Stimulated activated naive B cell treated with anti-CD40 and anti-IgM and Interleukin-4, amounts not matched to agents 10 μg/mL and 1 μg/mL and 100 μg/mL, for 72 hours (primary cell): ENCODE data around the gene VWCE.

ENCODE experiments used
- ATAC-seq, 2 donors: fragments of 150-1000 bp; cut with Tn5 transposase; replicated peaks; 2 replicates each; pipeline ENCODE4 v1.10.0; 2021; ENCODE audit warnings: moderate library complexity in 1 of 2
- DNase-seq: peaks from one replicate; pipeline ENCODE4 v3.0.0; 2021
- H3K27ac Mint-ChIP-seq: one replicate; pipeline ENCODE4 v1.8.0; 2022; ENCODE audit warnings: mild to moderate bottlenecking, mixed read lengths
- H3K27me3 Mint-ChIP-seq, 2 donors: one replicate each; pipeline ENCODE4 v1.8.0; 2022; ENCODE audit warnings: mixed read lengths in 2 of 2
- H3K36me3 Mint-ChIP-seq, 2 donors: one replicate each; pipeline ENCODE4 v1.8.0; 2022; ENCODE audit warnings: mixed read lengths in 2 of 2, mild to moderate bottlenecking in 1 of 2
- H3K4me1 Mint-ChIP-seq, 2 donors: one replicate each; pipeline ENCODE4 v1.8.0; 2022; ENCODE audit warnings: mixed read lengths in 2 of 2, mild to moderate bottlenecking in 1 of 2
- H3K4me3 Mint-ChIP-seq, 2 donors: one replicate each; pipeline ENCODE4 v1.8.0; 2022; ENCODE audit warnings: mild to moderate bottlenecking in 2 of 2, mixed read lengths in 2 of 2, moderate library complexity in 1 of 2
- H3K9me3 Mint-ChIP-seq, 2 donors: one replicate each; pipeline ENCODE4 v1.8.0; 2022; ENCODE audit warnings: mixed read lengths in 2 of 2, mild to moderate bottlenecking in 1 of 2

The VWCE gene

DNA sequence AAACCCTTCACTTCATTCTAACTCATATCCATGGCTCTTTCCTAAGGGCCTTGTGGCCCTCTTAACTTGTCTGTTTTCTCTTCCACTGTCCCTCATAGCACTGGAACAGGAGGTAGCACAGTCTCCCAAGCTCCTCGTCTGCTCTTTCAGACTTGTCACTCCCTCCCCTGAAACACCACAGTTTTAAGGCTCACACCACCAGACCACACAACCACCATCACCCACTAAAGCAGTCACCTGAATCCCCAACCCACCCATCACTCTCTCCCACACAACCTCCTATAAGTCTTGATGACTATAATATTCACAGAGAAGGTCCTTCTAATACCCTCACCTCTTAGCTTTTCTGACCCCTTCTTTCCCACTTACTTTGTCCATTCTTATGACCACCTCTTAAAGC lies 11.1 kb upstream of the VWCE start:
- ATAC-seq = no peak
- Mint-ChIP-seq H3K36me3 (peaks cover 16 to 37% of the 10 kb centered on the region in 2 donors), H3K27ac (no peak overlapping the region), H3K4me1 (no peaks in the 10 kb centered on the region), H3K4me3 (no peak overlapping the region), H3K9me3 (no peaks in the 10 kb centered on the region), H3K27me3 (no peaks in the 10 kb centered on the region)
- DNase-seq = no peak

DNA sequence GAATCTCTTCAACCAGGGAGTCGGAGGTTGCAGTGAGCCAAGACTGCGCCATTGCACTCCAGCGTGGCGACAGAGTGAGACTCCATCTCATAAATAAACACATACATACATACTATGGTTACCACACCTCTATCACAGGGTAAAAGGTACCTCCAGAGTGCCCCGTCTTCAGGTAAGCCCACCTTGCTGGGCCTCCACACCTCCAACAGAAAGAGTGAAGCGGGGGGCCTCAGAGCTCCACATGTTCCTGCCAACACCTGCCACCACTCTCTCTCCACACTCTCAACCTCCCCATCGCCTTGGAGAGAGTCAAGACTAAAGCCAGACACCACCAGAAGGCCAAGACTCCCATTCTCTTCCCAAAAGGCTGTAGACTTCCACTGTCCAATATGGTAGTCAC lies 10.3 kb upstream of the VWCE start:
- Mint-ChIP-seq H3K9me3 (no peaks in the 10 kb centered on the region), H3K27ac (no peak overlapping the region), H3K27me3 (no peaks in the 10 kb centered on the region), H3K4me3 (no peak overlapping the region), H3K36me3 (peaks cover 22 to 42% of the 10 kb centered on the region in 2 donors), H3K4me1 (no peaks in the 10 kb centered on the region)
- DNase-seq (no peak), ATAC-seq (no peak)

DNA sequence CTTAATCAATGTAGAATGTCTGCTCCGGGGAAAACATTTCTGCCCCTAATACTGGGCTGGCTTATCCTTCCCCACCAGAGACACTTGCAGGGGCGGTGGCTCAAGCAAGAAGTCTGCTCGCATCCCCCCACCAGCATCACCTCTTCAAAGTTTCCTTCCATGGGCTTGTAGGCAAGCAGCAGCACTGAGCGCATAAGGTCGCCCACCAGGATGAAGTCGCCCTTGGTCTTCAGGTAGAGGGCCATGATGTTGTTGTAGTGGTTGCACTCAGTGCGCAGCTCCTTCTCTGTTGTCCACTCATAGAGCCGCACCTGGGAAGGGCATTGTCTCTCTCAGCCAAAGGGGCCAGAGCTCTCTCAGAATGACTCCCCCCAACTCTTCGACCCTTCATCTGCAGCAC lies 8.6 kb upstream of the VWCE start:
- Mint-ChIP-seq H3K27me3 (no peaks in the 10 kb centered on the region), H3K36me3 (peaks cover 26 to 46% of the 10 kb centered on the region in 2 donors), H3K9me3 (no peaks in the 10 kb centered on the region), H3K4me1 (peaks cover 3 to 4% of the 10 kb centered on the region in 2 donors), H3K27ac (no peak overlapping the region), H3K4me3 (no peak overlapping the region)
- ATAC-seq (no peak), DNase-seq (no peak)

DNA sequence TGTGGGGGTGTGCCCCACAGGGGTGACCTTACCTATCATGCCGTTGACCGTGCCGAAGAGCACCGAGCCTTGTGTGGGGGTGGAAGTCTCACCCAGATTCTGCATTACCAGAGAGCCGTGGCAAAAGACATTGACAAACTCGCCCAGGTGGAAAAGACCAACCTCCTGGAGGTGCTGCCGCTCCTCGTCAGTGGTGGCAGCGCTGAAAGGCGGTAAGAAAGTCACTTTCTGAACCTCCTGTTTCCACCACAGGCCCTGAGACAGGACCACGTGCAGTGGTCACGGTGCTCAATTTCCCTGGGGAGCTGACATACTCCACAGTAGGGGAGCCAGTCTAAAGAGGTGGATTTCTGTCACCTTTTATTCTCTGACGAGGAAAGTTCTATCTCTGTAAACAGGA lies 7.4 kb upstream of the VWCE start:
- Mint-ChIP-seq H3K4me3 (no peak overlapping the region), H3K36me3 (peaks cover 34 to 50% of the 10 kb centered on the region in 2 donors), H3K27me3 (no peaks in the 10 kb centered on the region), H3K27ac (no peak overlapping the region), H3K9me3 (no peaks in the 10 kb centered on the region), H3K4me1 (peaks cover 8 to 14% of the 10 kb centered on the region in 2 donors)
- DNase-seq (no peak), ATAC-seq (peak in 1 of 2 donors; percentile 23)

DNA sequence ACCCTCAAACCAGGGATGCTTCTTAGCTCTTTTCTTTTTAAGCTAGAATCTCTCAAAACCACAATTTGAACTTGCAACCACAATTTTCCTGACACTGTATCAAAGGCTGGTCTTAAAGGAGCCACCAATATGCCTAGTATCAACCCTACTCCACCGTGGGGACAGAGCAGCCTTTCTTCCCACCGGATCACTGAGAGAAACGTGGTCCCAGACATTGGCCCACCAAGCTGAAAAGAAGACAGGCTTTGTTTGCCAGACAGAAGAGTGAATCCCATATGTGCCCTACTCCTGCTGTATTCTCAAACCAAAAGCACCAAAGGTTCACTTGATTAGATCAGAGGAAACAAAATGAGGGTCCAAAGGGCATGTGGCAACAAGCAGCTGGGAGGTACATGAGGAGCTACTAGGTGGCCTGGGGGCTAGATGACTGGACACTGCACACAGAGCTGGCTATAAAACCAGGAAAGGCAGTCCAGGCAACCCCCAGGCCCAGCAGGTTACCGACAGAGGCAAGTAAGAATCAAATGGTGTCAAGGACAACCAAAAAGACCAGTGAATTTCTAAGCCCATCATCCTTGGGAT lies 3.6 kb upstream of the VWCE start:
- Mint-ChIP-seq H3K27ac (peak overlapping the region; percentile 10), H3K9me3 (no peaks in the 10 kb centered on the region), H3K36me3 (peaks cover 33 to 47% of the 10 kb centered on the region in 2 donors), H3K27me3 (no peaks in the 10 kb centered on the region), H3K4me1 (peaks cover 19 to 30% of the 10 kb centered on the region in 2 donors), H3K4me3 (no peak overlapping the region)
- no peak for ATAC-seq
- no peak for DNase-seq

DNA sequence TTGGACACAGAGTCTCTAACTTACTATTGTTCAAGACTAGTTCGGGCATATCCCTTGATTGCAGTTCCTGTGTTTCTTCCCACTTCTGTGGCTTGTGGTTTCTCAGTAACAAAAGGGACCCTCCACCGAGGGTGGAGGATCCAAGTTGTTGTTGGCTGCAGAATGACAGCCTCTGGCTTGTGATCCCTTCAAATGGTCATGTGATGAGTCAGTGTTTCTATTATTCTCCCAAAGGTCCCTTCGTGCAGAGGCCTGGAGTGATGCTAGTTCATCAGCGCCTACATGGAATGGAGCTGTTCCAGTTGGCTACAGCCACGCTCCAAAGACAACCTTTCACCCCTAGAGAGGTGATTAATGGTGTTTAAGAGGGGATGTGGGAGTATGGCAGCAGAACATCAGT lies 2.6 kb upstream of the VWCE start:
- DNase-seq = no peak
- no peak for ATAC-seq
- H3K27ac Mint-ChIP-seq = peak overlapping the region; percentile 68
- H3K4me1 Mint-ChIP-seq = peaks cover 23 to 36% of the 10 kb centered on the region in 2 donors
- no peak overlapping the region for H3K4me3 Mint-ChIP-seq
- no peaks in the 10 kb centered on the region for H3K9me3 Mint-ChIP-seq
- H3K27me3 Mint-ChIP-seq = no peaks in the 10 kb centered on the region
- H3K36me3 Mint-ChIP-seq = peaks cover 33 to 47% of the 10 kb centered on the region in 2 donors

DNA sequence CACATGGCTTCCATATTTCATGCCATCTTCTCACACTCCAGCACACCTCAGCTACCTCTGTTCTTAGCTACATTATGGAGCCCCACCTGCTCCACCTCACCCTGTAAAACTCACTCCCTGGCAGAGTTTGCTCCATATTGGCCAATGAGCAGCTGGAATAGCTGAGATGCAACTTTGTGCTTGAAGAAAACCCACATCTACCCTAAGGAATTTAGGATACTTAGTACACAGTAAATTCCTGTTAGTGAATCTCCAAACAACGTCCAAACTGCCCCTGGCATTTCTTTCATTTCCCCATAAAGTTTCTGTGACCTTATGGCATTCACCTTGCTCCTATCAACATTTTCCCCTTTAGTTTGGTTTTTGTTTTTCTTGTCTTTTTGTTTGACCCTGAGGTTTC lies 2.2 kb upstream of the VWCE start:
- DNase-seq (no peak), ATAC-seq (no peak)
- Mint-ChIP-seq H3K4me3 (peak overlapping the region; percentile 20 to 26), H3K27ac (peak overlapping the region; percentile 68), H3K9me3 (no peaks in the 10 kb centered on the region), H3K27me3 (peaks cover 3% of the 10 kb centered on the region in 2 donors), H3K4me1 (peaks cover 23 to 36% of the 10 kb centered on the region in 2 donors), H3K36me3 (peaks cover 33 to 46% of the 10 kb centered on the region in 2 donors)

DNA sequence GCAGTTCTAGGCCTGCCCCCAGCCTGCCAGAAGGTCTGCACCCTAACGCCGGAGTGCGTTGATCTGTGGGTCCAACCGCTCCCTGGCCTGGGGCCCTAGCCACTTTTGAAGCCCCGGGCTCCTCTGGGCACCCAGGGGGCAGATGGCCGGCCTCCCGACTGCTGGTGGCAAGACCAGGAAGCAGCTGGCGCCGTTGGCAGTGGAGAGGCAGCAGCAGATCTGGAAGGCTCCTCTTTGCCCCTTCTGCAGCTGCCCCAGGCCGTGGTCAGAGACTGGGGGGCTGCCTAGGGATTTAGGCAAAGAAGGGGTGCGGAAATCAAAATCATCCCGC lies 445 bp upstream of the VWCE start:
- H3K27me3 Mint-ChIP-seq = peaks cover 3 to 6% of the 10 kb centered on the region in 2 donors
- no peaks in the 10 kb centered on the region for H3K9me3 Mint-ChIP-seq
- H3K4me1 Mint-ChIP-seq = peaks cover 23 to 36% of the 10 kb centered on the region in 2 donors
- ATAC-seq (no peak), DNase-seq (peak; percentile 11)
- H3K27ac Mint-ChIP-seq = no peak overlapping the region
- peaks cover 24 to 29% of the 10 kb centered on the region in 2 donors for H3K36me3 Mint-ChIP-seq
- H3K4me3 Mint-ChIP-seq = peak overlapping the region; percentile 91

DNA sequence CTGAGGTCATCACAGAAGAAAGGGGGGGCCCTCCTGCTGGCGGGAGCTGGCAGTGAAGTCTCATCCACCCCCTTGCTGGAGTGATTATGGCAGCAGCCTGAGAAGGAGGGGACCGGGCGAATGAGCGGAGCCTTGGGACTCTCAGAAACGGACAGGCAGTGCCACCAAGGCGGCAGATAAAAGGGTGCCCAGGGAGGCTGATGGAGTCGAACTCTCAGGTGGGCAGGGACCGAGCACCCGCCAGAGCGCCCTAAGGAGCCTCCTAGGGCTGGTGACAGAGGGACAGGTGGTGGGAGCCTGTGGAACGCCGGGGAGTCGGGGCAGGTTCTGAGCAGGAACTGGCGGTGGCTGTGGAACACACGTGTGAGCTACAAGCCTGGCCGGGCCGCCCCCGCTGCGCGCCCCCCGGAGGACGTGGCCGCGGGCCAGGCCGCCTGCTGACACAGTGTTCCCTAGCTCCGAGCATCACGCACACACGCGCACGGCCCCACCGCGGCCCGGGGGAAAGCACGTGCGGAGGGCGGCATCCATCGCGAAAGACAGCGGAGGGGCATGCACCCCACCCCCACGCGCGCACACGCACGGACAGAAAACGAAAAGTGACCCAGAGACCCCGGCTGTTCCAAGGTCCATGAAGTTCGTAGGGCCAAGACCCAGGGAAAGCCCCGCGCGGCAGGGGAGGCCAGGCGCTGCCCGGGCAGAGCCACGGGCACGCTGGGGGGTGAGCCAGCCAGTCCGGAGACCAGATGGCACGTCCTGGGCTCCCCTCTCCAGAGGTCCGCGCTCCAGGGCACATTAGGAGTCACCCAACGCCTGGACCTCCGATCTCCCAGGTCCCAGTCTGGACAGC lies 1.0 kb downstream of the VWCE start:
- peak overlapping the region; percentile 91 for H3K27ac Mint-ChIP-seq
- peak overlapping the region; percentile 91 for H3K4me3 Mint-ChIP-seq
- H3K36me3 Mint-ChIP-seq = peaks cover 14 to 21% of the 10 kb centered on the region in 2 donors
- H3K9me3 Mint-ChIP-seq = no peaks in the 10 kb centered on the region
- ATAC-seq (peak; percentile 58 to 67), DNase-seq (peak; percentile 39)
- H3K4me1 Mint-ChIP-seq = peaks cover 23 to 36% of the 10 kb centered on the region in 2 donors
- peaks cover 3 to 6% of the 10 kb centered on the region in 2 donors for H3K27me3 Mint-ChIP-seq

DNA sequence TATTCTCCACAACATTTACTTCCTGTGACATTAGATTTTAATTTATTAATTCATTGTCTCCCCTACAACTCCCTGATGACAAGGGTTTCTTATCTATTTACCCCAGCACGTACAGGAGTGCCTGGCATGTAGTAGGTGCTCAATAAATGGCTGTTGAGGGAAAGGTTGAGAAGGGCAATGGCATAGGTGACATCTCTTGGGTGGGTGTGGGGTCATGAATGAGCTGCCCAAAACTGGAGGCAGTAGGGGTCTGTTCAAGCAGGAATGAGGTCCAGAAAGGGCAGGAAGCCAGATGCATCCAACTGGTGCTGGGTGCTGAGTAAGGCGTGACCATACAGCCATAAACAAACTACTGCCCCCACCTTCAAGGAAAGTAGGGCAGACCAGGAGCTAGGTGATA lies 2.8 kb downstream of the VWCE start:
- no peaks in the 10 kb centered on the region for H3K9me3 Mint-ChIP-seq
- no peak for DNase-seq
- no peak overlapping the region for H3K27ac Mint-ChIP-seq
- peaks cover 4 to 14% of the 10 kb centered on the region in 2 donors for H3K36me3 Mint-ChIP-seq
- peaks cover 3 to 6% of the 10 kb centered on the region in 2 donors for H3K27me3 Mint-ChIP-seq
- ATAC-seq = no peak
- H3K4me1 Mint-ChIP-seq = peaks cover 13 to 21% of the 10 kb centered on the region in 2 donors
- H3K4me3 Mint-ChIP-seq = peak overlapping the region in 1 of 2 donors; percentile 2

DNA sequence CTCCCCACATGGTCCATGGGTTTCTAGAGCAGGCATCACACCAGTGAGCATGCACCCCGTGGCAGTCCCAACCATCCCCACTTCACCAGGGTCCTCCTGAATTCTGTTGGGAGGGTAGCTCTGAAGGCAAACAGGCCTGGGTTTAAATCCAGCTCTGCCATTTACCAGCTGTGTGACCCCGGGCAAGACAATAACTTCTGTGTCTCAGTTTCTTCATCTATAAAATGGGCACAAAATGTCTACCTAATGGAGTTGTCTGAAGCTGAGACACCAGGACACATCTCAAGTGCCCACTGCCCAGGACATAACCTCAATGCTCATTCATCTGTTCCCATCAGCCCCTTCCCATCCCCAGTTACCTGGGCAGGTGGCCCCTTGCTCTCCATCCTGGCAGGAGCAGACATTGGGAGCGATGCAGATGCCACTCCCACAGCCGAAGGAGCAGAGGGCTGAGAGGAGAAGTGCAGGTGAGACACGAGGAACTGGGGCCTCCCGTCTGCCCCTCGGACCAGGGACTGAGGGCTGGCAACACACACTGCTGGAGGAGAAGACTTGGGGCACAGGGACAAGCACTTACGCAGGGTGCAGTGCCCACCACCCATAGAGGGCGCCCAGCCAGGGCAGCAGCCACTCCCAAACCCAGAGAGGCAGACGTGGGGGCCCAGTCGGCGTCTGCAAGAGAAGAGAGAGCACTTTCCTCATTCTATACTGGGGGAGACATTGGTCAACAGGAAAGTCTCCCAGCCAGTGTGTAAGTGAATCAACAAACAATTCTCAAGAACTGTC lies 4.0 kb downstream of the VWCE start:
- peaks cover 9 to 14% of the 10 kb centered on the region in 2 donors for H3K4me1 Mint-ChIP-seq
- H3K27me3 Mint-ChIP-seq = peaks cover 3 to 6% of the 10 kb centered on the region in 2 donors
- H3K4me3 Mint-ChIP-seq = no peak overlapping the region
- DNase-seq = no peak
- peaks cover 2 to 14% of the 10 kb centered on the region in 2 donors for H3K36me3 Mint-ChIP-seq
- no peak for ATAC-seq
- H3K9me3 Mint-ChIP-seq = no peaks in the 10 kb centered on the region
- H3K27ac Mint-ChIP-seq = no peak overlapping the region

DNA sequence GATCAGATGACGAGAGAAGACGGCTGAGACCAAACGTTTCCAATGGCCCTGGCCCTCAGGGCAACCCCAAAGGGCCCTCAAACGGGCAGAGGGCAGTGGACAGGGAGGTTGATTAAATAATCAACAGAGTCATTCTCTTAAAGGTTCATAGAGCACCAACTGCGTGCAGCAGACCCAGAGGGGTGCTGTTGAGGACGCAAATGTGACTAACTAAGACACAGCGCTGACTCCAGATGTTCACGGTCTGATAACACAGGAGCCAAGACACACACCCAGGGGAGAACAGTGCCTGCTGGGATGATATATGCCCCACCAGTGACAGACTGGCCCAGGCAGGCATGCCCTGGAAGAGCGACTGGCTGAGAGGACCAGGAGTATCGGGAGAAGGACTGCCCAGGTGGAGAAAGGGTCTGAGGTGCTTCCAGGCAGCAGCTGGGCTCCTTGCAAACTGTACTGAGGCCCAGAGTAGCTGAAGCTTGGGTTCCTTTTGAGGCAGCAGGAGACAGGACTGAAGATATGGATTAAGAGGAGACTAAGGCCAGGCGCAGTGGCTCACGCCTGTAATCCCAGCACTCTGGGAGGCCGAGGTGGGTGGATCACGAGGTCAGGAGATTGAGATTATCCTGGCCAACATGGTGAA lies 7.7 kb downstream of the VWCE start:
- Mint-ChIP-seq H3K9me3 (peaks cover 0 to 3% of the 10 kb centered on the region in 2 donors), H3K27ac (no peak overlapping the region), H3K4me1 (no peaks in the 10 kb centered on the region), H3K4me3 (no peak overlapping the region), H3K27me3 (peaks cover 1 to 4% of the 10 kb centered on the region in 2 donors), H3K36me3 (peaks cover 19 to 39% of the 10 kb centered on the region in 2 donors)
- no peak for DNase-seq
- ATAC-seq = no peak

DNA sequence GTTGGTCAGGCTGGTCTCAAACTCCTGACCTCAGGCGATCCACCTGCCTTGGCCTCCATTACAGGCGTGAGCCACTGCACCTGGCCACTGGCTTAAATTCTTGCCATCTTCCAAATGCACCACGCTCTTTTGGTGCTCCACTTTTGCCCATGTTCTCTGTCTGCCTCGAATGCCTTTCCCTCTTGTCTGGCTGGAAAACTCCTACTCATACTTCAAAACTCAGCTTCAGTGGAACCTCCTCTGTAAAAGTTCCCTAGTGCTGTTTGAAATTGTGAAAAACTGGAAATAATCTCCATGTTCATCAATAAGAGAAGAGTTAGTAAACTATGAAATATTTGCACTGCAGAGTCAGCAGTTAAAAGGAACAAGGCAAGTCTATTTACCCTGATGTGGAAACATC lies 11.5 kb downstream of the VWCE start:
- H3K27me3 Mint-ChIP-seq = no peaks in the 10 kb centered on the region
- peaks cover 0 to 5% of the 10 kb centered on the region in 2 donors for H3K9me3 Mint-ChIP-seq
- H3K4me3 Mint-ChIP-seq = no peak overlapping the region
- ATAC-seq = no peak
- no peak overlapping the region for H3K27ac Mint-ChIP-seq
- H3K4me1 Mint-ChIP-seq = no peaks in the 10 kb centered on the region
- no peak for DNase-seq
- peaks cover 36 to 52% of the 10 kb centered on the region in 2 donors for H3K36me3 Mint-ChIP-seq
